NB4 (cell line): ENCODE results near the gene MALAT1.

ENCODE experiments used
- MYC ChIP-seq: IDR thresholded peaks from 2 replicates; pipeline ENCODE4 v1.6.1; 2011; ENCODE audit warnings: low read depth, low read length
- POLR2A ChIP-seq: IDR thresholded peaks from 2 replicates; pipeline ENCODE4 v1.6.1; 2011; ENCODE audit warnings: mild to moderate bottlenecking; ENCODE audit not compliant: insufficient read length; ENCODE audit errors: extremely low read depth
- TF ChIP-seq, protein P1 (sequence below): IDR thresholded peaks from one replicate; pipeline ENCODE4 v1.5.1; 2012; ENCODE audit warnings: low read depth, low read length
- TF ChIP-seq, protein P2 (sequence below): IDR thresholded peaks from 2 replicates; pipeline ENCODE4 v1.6.1; 2011; ENCODE audit warnings: low read depth, low read length

DNA sequence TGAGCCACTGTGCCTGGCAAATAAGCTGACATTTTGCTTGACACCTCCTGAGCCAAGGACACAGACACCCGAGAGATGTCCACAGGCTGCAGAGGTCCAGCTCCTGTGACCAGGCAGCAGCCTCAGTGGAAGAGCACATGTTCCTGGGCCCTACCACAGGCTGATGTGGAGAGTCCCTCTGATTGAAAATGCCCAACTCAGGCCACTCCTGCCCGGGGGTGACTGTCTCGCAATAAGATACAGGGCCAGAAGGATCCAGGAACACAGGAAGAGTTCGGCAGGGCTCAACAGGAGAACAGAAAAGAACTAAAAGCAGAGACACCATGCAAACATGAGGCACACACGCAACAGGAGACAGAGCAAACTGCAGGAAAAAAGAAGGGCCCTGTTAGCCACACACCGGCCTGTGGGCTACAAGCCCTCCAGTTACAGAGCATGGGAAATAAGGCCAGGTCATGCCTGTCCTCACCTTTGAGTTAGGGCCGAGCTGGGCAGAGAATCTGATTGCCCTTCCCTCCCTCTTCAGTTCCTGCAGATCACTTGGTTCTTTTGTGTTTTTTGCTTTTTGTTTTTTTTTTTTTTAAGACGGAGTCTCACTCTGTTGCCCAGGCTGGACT lies 28.3 kb upstream of the MALAT1 start:
- TF ChIP-seq, protein P1, sequence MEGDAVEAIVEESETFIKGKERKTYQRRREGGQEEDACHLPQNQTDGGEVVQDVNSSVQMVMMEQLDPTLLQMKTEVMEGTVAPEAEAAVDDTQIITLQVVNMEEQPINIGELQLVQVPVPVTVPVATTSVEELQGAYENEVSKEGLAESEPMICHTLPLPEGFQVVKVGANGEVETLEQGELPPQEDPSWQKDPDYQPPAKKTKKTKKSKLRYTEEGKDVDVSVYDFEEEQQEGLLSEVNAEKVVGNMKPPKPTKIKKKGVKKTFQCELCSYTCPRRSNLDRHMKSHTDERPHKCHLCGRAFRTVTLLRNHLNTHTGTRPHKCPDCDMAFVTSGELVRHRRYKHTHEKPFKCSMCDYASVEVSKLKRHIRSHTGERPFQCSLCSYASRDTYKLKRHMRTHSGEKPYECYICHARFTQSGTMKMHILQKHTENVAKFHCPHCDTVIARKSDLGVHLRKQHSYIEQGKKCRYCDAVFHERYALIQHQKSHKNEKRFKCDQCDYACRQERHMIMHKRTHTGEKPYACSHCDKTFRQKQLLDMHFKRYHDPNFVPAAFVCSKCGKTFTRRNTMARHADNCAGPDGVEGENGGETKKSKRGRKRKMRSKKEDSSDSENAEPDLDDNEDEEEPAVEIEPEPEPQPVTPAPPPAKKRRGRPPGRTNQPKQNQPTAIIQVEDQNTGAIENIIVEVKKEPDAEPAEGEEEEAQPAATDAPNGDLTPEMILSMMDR, result no peak
- TF ChIP-seq POLR2A (no peak), MYC (no peak)
- TF ChIP-seq, protein P2, sequence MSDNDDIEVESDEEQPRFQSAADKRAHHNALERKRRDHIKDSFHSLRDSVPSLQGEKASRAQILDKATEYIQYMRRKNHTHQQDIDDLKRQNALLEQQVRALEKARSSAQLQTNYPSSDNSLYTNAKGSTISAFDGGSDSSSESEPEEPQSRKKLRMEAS, result no peak
